Measurements from ENCODE around the gene SORCS2.

Gene SORCS2

DNA sequence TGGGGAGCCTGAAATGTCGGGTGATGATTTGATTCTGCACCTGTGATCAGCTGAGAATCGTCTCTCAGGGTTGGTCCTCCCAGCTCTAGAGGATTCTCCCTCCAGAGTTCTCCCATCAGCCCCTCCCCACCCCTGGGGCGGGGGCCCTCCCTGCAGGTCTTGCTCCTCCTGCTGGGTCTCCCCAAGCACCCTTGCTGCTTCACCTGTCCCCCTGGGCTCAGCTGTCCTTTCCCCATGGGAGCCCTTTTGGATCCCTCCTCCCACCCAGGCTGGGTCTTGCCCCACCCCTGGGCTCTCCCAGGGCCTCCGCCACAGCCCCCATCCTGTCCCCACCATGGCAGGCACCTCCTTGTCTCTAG, 220.2 kb downstream of the SORCS2 start:
- no peak overlapping the region for H3K18ac ChIP-seq (ENCODE audit: low read length)
- no peaks in the 10 kb centered on the region for H3K79me2 ChIP-seq (ENCODE audit: control insufficient read depth, insufficient read depth, low read length, poor library complexity)
- H3K36me3 ChIP-seq (ENCODE audit: control insufficient read depth in 1 of 2, insufficient read depth in 2 of 2, low read length in 2 of 2): no peaks in the 10 kb centered on the region
- H4K91ac ChIP-seq (ENCODE audit: low read depth, low read length): no peak overlapping the region
- H2BK12ac ChIP-seq (ENCODE audit: low read length): no peak overlapping the region
- H3K9me3 ChIP-seq (ENCODE audit: insufficient read depth, low read depth, low read length): peaks cover 8% of the 10 kb centered on the region
- H2AK5ac ChIP-seq (ENCODE audit: low read length): no peak overlapping the region
- no peak overlapping the region for H4K12ac ChIP-seq (ENCODE audit: low read depth, low read length)
- H3K4me3 ChIP-seq (ENCODE audit: low read depth, low read length): no peak overlapping the region
- no peak overlapping the region for H3K9ac ChIP-seq (ENCODE audit: low read length)
- no peak overlapping the region for H3K27ac ChIP-seq (ENCODE audit: low read depth, low read length)
- no peaks in the 10 kb centered on the region for H3K79me1 ChIP-seq (ENCODE audit: low read length)
- no peak overlapping the region for H3K14ac ChIP-seq (ENCODE audit: low read length)
- H3K4me1 ChIP-seq (ENCODE audit: control insufficient read depth in 1 of 2, insufficient read depth in 2 of 2, low read length in 2 of 2): no peaks in the 10 kb centered on the region
- no CpG with 5 or more reads among the region's 4 CpGs for WGBS (ENCODE audit: extremely low coverage, insufficient coverage, insufficient read length)
- no peak overlapping the region for H2BK120ac ChIP-seq (ENCODE audit: insufficient read depth, low read length, poor library complexity)
- no peak overlapping the region for H2AFZ ChIP-seq (ENCODE audit: insufficient read depth, low read length, poor library complexity)
- no peak overlapping the region for H4K8ac ChIP-seq (ENCODE audit: low read depth, low read length)
- H3K4ac ChIP-seq (ENCODE audit: low read depth, low read length): no peak overlapping the region
- no peaks in the 10 kb centered on the region for H3K27me3 ChIP-seq (ENCODE audit: insufficient read depth, low read length)
- H3K23ac ChIP-seq (ENCODE audit: low read length): no peak overlapping the region
- no peak overlapping the region for H2BK5ac ChIP-seq (ENCODE audit: low read depth, low read length, poor library complexity)
- no peak overlapping the region for H3K4me2 ChIP-seq (ENCODE audit: low read length)
- no peak for DNase-seq

DNA sequence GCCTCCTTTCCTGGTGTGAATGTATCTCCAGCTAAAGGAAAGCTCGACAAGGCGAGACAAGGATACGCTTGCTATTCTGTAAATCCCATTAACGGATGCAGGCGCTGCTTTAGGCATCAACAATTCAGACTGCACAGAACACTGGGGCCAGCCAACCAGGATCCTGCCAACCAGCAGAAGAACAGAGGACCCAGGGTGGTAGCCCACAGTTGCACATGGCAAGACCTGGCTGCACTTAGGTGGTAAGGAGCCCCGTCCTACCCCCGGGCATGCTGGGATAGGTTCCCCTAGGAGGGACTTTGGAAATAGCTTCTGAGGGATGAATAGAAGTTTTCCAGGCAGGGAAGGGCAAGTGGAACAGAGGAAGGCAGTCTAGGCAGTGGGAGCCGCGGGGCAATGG, 221.7 kb downstream of the SORCS2 start:
- Histone ChIP-seq H4K8ac (ENCODE audit: low read depth, low read length) (no peak overlapping the region), H2BK12ac (ENCODE audit: low read length) (no peak overlapping the region), H3K4ac (ENCODE audit: low read depth, low read length) (no peak overlapping the region), H3K23ac (ENCODE audit: low read length) (no peak overlapping the region), H2BK5ac (ENCODE audit: low read depth, low read length, poor library complexity) (no peak overlapping the region), H3K79me2 (ENCODE audit: control insufficient read depth, insufficient read depth, low read length, poor library complexity) (no peaks in the 10 kb centered on the region), H2BK120ac (ENCODE audit: insufficient read depth, low read length, poor library complexity) (no peak overlapping the region), H3K9me3 (ENCODE audit: insufficient read depth, low read depth, low read length) (peaks cover 8% of the 10 kb centered on the region), H3K36me3 (ENCODE audit: control insufficient read depth in 1 of 2, insufficient read depth in 2 of 2, low read length in 2 of 2) (no peaks in the 10 kb centered on the region), H3K18ac (ENCODE audit: low read length) (no peak overlapping the region), H3K9ac (ENCODE audit: low read length) (no peak overlapping the region), H3K4me1 (ENCODE audit: control insufficient read depth in 1 of 2, insufficient read depth in 2 of 2, low read length in 2 of 2) (no peaks in the 10 kb centered on the region), H3K14ac (ENCODE audit: low read length) (no peak overlapping the region), H3K27ac (ENCODE audit: low read depth, low read length) (no peak overlapping the region), H3K4me3 (ENCODE audit: low read depth, low read length) (no peak overlapping the region), H3K27me3 (ENCODE audit: insufficient read depth, low read length) (no peaks in the 10 kb centered on the region), H4K12ac (ENCODE audit: low read depth, low read length) (no peak overlapping the region), H2AK5ac (ENCODE audit: low read length) (no peak overlapping the region), H2AFZ (ENCODE audit: insufficient read depth, low read length, poor library complexity) (no peak overlapping the region), H3K4me2 (ENCODE audit: low read length) (no peak overlapping the region), H3K79me1 (ENCODE audit: low read length) (no peaks in the 10 kb centered on the region), H4K91ac (ENCODE audit: low read depth, low read length) (no peak overlapping the region)
- WGBS (ENCODE audit: extremely low coverage, insufficient coverage, insufficient read length): no CpG with 5 or more reads among the region's 9 CpGs
- no peak for DNase-seq

DNA sequence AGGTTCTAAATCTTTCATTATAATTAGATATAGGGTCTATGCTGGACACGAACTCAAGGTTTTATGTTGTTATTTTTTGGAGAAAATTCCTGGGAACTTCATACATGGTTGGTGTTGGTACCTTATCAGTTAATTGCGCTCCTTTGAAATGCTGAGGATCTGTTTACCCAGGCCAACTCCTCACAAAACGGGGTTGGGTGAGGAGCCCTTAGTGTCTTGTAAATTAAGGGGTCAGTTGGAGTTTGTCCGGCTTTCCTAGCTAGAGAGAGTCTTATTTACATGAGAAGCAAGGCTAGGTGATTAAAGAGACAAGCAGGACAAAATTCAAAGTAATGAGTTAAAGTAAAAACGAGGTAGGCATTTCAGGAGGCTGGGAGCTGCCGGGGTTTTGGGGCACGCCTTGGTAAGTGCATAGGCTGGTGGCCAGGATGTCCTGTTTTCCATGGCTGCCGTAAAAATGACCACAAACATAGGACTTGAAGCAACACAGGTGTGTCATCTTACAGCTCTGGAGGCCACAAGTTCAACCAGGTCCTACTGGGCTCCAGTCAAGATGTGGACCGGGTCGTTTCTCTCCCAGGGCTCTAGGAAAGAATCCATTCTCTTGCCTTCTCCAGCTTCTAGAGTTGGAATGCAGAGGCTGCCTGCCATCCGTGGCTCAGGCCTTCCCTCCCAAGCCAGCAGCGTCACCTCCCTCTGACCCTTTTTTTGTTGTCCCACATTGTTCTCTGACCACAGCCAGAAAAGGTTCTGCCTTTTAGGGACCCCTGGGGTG, 222.6 kb downstream of the SORCS2 start:
- Histone ChIP-seq H3K4me2 (ENCODE audit: low read length) (no peak overlapping the region), H4K8ac (ENCODE audit: low read depth, low read length) (no peak overlapping the region), H3K4me1 (ENCODE audit: control insufficient read depth in 1 of 2, insufficient read depth in 2 of 2, low read length in 2 of 2) (no peaks in the 10 kb centered on the region), H3K36me3 (ENCODE audit: control insufficient read depth in 1 of 2, insufficient read depth in 2 of 2, low read length in 2 of 2) (no peaks in the 10 kb centered on the region), H3K4me3 (ENCODE audit: low read depth, low read length) (no peak overlapping the region), H3K27me3 (ENCODE audit: insufficient read depth, low read length) (no peaks in the 10 kb centered on the region), H3K9ac (ENCODE audit: low read length) (no peak overlapping the region), H3K23ac (ENCODE audit: low read length) (no peak overlapping the region), H2BK12ac (ENCODE audit: low read length) (no peak overlapping the region), H3K14ac (ENCODE audit: low read length) (no peak overlapping the region), H4K12ac (ENCODE audit: low read depth, low read length) (no peak overlapping the region), H3K9me3 (ENCODE audit: insufficient read depth, low read depth, low read length) (peaks cover 6% of the 10 kb centered on the region), H3K79me2 (ENCODE audit: control insufficient read depth, insufficient read depth, low read length, poor library complexity) (no peaks in the 10 kb centered on the region), H2AFZ (ENCODE audit: insufficient read depth, low read length, poor library complexity) (no peak overlapping the region), H3K79me1 (ENCODE audit: low read length) (no peaks in the 10 kb centered on the region), H3K4ac (ENCODE audit: low read depth, low read length) (no peak overlapping the region), H3K18ac (ENCODE audit: low read length) (no peak overlapping the region), H4K91ac (ENCODE audit: low read depth, low read length) (no peak overlapping the region), H2BK120ac (ENCODE audit: insufficient read depth, low read length, poor library complexity) (no peak overlapping the region), H3K27ac (ENCODE audit: low read depth, low read length) (no peak overlapping the region), H2BK5ac (ENCODE audit: low read depth, low read length, poor library complexity) (no peak overlapping the region), H2AK5ac (ENCODE audit: low read length) (no peak overlapping the region)
- WGBS (ENCODE audit: extremely low coverage, insufficient coverage, insufficient read length): no CpG with 5 or more reads among the region's 12 CpGs
- DNase-seq: no peak

DNA sequence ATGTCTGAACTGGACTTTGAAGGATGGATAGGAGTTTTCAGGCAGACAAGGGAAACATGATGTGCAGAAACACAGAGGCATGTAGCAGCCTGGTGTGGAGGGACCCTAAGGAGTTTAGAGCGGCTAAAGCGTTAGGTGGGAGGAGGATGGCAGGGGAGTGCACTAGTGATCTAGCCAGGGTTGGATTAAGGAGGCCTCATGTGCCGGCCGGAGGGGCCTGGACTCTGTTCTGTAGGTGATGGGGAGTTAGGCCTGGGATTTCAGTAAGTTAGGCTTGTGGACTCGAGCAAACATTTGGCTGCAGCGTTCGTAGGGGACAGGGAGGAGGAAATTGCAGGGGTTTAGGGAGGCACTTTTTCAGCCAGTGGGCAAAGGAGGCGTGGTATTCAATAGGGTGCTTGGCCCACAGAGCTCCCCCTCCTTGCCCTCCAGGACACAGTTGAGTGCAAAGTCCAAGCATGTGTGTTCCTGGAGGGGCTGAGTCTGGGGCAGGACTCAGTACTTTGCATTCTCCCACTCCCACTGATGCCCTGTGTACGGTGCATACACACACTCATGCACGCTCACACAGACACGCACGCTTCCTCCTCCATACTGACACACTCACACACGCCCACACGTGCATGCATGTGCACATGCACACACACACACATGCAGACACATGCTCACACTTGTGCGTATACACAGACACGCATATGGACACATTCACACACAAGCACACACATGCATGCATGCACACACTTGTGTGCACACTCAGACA, 223.8 kb downstream of the SORCS2 start:
- Histone ChIP-seq H3K79me1 (ENCODE audit: low read length) (no peaks in the 10 kb centered on the region), H3K4me1 (ENCODE audit: control insufficient read depth in 1 of 2, insufficient read depth in 2 of 2, low read length in 2 of 2) (no peaks in the 10 kb centered on the region), H3K4me2 (ENCODE audit: low read length) (no peak overlapping the region), H2AK5ac (ENCODE audit: low read length) (no peak overlapping the region), H3K27me3 (ENCODE audit: insufficient read depth, low read length) (no peaks in the 10 kb centered on the region), H3K23ac (ENCODE audit: low read length) (no peak overlapping the region), H3K14ac (ENCODE audit: low read length) (no peak overlapping the region), H4K91ac (ENCODE audit: low read depth, low read length) (no peak overlapping the region), H3K18ac (ENCODE audit: low read length) (no peak overlapping the region), H3K4me3 (ENCODE audit: low read depth, low read length) (no peak overlapping the region), H2BK120ac (ENCODE audit: insufficient read depth, low read length, poor library complexity) (no peak overlapping the region), H3K27ac (ENCODE audit: low read depth, low read length) (no peak overlapping the region), H2AFZ (ENCODE audit: insufficient read depth, low read length, poor library complexity) (no peak overlapping the region), H4K8ac (ENCODE audit: low read depth, low read length) (no peak overlapping the region), H3K36me3 (ENCODE audit: control insufficient read depth in 1 of 2, insufficient read depth in 2 of 2, low read length in 2 of 2) (no peaks in the 10 kb centered on the region), H4K12ac (ENCODE audit: low read depth, low read length) (no peak overlapping the region), H3K9ac (ENCODE audit: low read length) (no peak overlapping the region), H2BK12ac (ENCODE audit: low read length) (no peak overlapping the region), H3K4ac (ENCODE audit: low read depth, low read length) (no peak overlapping the region), H3K9me3 (ENCODE audit: insufficient read depth, low read depth, low read length) (peaks cover 7% of the 10 kb centered on the region), H3K79me2 (ENCODE audit: control insufficient read depth, insufficient read depth, low read length, poor library complexity) (no peaks in the 10 kb centered on the region), H2BK5ac (ENCODE audit: low read depth, low read length, poor library complexity) (no peak overlapping the region)
- WGBS (ENCODE audit: extremely low coverage, insufficient coverage, insufficient read length): no CpG with 5 or more reads among the region's 16 CpGs
- DNase-seq: no peak

Measured in trophoblast cell (in vitro differentiated cells and primary cell).